IPS-15b (cell line): ENCODE results near the gene ENTPD6.

Source experiments
- H3K27me3 ChIP-seq: one replicate; pipeline ENCODE4 v1.6.1; 2013; ENCODE audit warnings: low read length; ENCODE audit not compliant: control insufficient read depth, insufficient read depth
- H3K36me3 ChIP-seq: one replicate; pipeline ENCODE4 v1.6.1; 2013; ENCODE audit warnings: low read length; ENCODE audit not compliant: control insufficient read depth, insufficient read depth
- H3K4me1 ChIP-seq: one replicate; pipeline ENCODE4 v1.6.1; 2013; ENCODE audit warnings: mild to moderate bottlenecking, low read length; ENCODE audit not compliant: control insufficient read depth, insufficient read depth
- H3K4me3 ChIP-seq: one replicate; pipeline ENCODE4 v1.5.1; 2013; ENCODE audit warnings: low read depth, low read length
- H3K9ac ChIP-seq: one replicate; pipeline ENCODE4 v1.6.1; 2013; ENCODE audit warnings: low read depth, mild to moderate bottlenecking, low read length
- H3K9me3 ChIP-seq: one replicate; pipeline ENCODE4 v1.6.1; 2013; ENCODE audit warnings: mild to moderate bottlenecking, low read length; ENCODE audit not compliant: control insufficient read depth, insufficient read depth

ENTPD6 gene

DNA sequence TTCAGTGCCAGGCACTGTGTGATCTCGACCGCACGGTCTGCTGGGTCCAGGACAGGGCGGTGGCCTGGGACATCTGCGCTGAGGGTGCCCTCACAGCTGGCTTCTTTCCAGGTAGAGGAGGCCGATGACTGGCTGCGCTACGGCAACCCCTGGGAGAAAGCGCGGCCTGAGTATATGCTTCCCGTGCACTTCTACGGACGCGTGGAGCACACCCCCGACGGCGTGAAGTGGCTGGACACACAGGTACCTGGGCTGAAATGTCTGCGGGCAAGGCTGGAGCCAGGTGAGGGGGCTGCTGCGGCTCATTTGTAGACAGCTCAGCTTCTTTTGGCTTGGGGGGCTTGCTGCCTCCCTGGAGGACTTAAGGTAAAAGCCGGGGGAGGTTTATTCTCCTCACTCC is 79.0 kb downstream of the ENTPD6 start:
- Histone ChIP-seq H3K4me3 (no peak overlapping the region), H3K4me1 (no peaks in the 10 kb centered on the region), H3K9ac (no peak overlapping the region), H3K27me3 (no peaks in the 10 kb centered on the region), H3K9me3 (no peaks in the 10 kb centered on the region), H3K36me3 (peaks cover 61% of the 10 kb centered on the region)

DNA sequence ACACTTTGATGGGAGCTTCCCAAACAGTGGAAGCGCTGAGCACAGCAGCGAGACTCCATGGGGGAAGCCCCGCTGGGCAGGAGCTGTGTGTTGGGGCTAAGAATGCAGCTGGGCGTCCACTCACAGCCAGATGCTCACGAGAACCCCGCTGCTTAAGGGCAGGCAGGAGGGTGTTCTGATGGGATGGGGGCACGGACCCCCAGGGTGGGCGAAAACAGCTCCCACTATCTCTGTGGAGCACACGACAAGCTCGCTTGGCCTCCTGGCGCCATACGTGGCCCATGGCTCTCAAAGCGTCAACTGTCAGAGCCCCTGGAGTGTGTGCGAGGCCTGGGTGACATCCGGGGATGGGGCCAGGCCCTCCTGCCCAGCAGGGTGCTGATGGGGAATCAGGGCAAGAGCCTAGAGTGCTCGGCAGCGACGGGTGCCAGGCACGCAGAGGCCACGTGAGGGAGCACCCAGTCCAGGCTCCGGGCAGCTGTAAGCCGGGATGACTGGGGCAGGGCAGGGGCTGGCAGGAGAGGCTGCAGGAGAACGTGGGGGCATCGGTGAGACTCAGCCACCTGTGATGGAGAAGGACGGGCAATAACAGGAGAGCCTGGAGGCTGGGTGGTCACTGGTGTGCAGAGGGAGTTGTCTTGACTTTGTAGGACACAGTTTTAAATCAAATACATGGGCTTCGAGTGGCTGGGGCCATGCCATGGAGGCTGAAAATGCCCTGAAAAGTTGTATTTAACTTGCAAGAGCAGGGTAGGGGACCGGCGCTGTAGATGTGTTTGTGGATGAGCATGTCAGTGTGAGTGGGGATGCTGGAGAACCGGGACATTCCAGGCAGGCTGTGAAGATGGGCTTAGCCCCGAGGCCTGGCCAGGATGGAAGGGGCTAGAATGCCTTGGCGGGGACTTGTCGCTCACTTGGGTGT is 79.6 kb downstream of the ENTPD6 start:
- peaks cover 63% of the 10 kb centered on the region for H3K36me3 ChIP-seq
- H3K27me3 ChIP-seq: no peaks in the 10 kb centered on the region
- no peaks in the 10 kb centered on the region for H3K9me3 ChIP-seq
- no peak overlapping the region for H3K4me3 ChIP-seq
- no peaks in the 10 kb centered on the region for H3K4me1 ChIP-seq
- no peak overlapping the region for H3K9ac ChIP-seq

- H3K36me3 ChIP-seq: peaks cover 67% of the 10 kb centered on the region
- no peak overlapping the region for H3K9ac ChIP-seq
- H3K27me3 ChIP-seq: no peaks in the 10 kb centered on the region
Measured at GRCh38 chr20:25275813-25276532, 80.5 kb downstream of the ENTPD6 start.

More at GRCh38 chr20:25275813-25276532, 80.5 kb downstream of the ENTPD6 start:
- no peak overlapping the region for H3K4me3 ChIP-seq
- no peaks in the 10 kb centered on the region for H3K9me3 ChIP-seq
- no peaks in the 10 kb centered on the region for H3K4me1 ChIP-seq
